Measurements from ENCODE around the gene ATAD1.
"Not testable (repeated sequence)": the region's sequence is repeated elsewhere in the genome, so short reads cannot be mapped to it uniquely, and the experiment has no call there.

- not testable (repeated sequence) for TF ChIP-seq YY1 (IDR thresholded peaks at IDR 0.05; ENCODE audit: insufficient read depth, insufficient read length); ZNF274 (IDR thresholded peaks at IDR 0.05; ENCODE audit: low read depth, low read length); SUZ12 (IDR thresholded peaks at IDR 0.05; ENCODE audit: extremely low read depth, insufficient read depth, insufficient read length)
Observed at GRCh38 chr10:87855247-87855646, 37.2 kb upstream of the ATAD1 start.
